ENCODE data around the gene ELP4.
"Not testable (repeated sequence)": the region's sequence is repeated elsewhere in the genome, so short reads cannot be mapped to it uniquely, and the experiment has no call there.

Gene ELP4

DNA sequence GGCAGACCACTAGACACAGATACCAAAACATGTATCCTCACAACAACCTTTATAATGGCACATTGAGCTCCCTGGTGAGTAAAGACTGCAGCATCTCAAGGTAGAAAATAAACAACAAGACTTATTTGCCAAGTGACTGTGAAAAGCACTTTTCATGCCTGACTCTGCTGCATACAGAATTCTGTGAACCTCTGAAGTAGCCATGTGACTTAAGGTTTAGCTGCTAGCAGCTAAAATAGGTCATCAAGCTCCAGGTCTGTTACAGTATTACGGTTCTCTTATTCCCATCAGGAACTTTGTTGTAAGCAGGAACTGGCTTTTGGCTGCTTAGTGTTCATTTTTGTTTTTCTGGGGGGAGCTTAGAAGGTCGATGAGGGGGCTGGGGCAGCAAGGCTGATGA, 162.1 kb downstream of the ELP4 start:
- TF ChIP-seq, protein P1, sequence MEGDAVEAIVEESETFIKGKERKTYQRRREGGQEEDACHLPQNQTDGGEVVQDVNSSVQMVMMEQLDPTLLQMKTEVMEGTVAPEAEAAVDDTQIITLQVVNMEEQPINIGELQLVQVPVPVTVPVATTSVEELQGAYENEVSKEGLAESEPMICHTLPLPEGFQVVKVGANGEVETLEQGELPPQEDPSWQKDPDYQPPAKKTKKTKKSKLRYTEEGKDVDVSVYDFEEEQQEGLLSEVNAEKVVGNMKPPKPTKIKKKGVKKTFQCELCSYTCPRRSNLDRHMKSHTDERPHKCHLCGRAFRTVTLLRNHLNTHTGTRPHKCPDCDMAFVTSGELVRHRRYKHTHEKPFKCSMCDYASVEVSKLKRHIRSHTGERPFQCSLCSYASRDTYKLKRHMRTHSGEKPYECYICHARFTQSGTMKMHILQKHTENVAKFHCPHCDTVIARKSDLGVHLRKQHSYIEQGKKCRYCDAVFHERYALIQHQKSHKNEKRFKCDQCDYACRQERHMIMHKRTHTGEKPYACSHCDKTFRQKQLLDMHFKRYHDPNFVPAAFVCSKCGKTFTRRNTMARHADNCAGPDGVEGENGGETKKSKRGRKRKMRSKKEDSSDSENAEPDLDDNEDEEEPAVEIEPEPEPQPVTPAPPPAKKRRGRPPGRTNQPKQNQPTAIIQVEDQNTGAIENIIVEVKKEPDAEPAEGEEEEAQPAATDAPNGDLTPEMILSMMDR (IDR thresholded peaks at IDR 0.05; ENCODE audit: control insufficient read depth, extremely low read depth, insufficient read depth), result no peak
- H3K4me3 ChIP-seq (ENCODE audit: low read depth, low read length), result no peak overlapping the region
- no peak for DNase-seq (ENCODE audit: low read depth)

GRCh38 chr11:31673108-31673507, 163.5 kb downstream of the ELP4 start:
- DNase-seq (ENCODE audit: low read depth); H3K4me3 ChIP-seq (ENCODE audit: low read depth, low read length): not testable (repeated sequence)

- H3K4me3 ChIP-seq (ENCODE audit: low read depth, low read length), result no peak overlapping the region
- no peak for DNase-seq (ENCODE audit: low read depth)
- TF ChIP-seq, protein P1 (IDR thresholded peaks at IDR 0.05; ENCODE audit: control insufficient read depth, extremely low read depth, insufficient read depth), result no peak
Observed at GRCh38 chr11:31676280-31676982, 166.9 kb downstream of the ELP4 start.

DNA sequence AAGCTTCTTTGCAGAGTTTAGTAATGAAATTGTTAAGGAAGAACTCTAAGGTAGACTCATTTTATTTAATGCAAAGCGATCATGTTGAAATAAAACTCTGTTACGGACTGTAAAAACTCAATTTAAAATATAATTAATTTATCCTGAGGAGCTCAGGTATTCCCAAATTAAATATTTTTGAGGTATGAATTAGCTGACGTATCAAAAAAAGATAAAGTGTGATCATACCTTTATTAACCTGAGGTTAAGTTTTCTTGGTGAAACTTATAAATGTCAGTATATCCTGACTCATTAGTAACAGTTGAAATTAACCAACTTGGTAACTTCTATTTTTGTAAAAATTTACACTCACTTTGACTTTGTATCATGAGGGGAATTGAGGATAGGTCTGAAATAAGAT, 171.2 kb downstream of the ELP4 start:
- TF ChIP-seq, protein P1 (IDR thresholded peaks at IDR 0.05; ENCODE audit: control insufficient read depth, extremely low read depth, insufficient read depth), result no peak
- no peak overlapping the region for H3K4me3 ChIP-seq (ENCODE audit: low read depth, low read length)
- DNase-seq (ENCODE audit: low read depth), result no peak

DNA sequence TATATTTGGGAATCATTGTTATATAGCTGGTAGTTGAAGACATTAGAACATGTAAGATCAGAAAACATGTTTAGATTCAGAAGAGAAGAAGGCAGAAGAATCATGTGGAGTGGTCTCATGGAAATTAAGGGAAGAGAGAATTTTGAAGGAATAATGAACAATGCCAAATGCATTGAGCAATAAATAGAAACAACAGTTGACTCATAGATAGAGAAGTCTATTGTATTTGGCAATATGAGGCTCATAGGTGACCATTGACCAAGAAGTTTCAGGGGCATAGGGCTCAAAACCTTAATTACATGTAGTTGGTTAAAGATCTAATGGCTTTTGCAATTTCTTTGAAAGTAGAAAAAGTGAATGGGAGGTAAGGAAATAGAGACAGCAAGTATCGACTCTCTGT, 177.7 kb downstream of the ELP4 start:
- H3K4me3 ChIP-seq (ENCODE audit: low read depth, low read length), result no peak overlapping the region
- TF ChIP-seq, protein P1 (IDR thresholded peaks at IDR 0.05; ENCODE audit: control insufficient read depth, extremely low read depth, insufficient read depth), result no peak
- DNase-seq (ENCODE audit: low read depth), result no peak

DNA sequence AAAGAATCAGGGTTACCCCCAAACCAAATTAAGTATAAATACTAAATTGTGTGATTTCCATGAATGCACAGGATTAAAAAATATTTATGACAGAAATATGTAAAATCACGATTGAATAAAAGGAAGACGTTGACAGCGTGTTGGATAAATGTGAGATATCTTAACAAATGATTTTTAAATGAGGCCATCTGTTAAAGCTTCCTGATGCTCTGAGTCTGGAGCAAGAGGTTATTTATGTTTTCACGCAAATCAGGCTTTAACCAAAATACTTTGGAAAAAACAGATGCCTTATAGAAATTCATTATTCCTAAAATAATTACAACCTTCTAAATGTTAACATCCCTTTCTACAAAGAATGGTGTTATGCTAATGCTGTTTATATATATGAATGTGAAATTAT, 178.3 kb downstream of the ELP4 start:
- H3K4me3 ChIP-seq (ENCODE audit: low read depth, low read length), result no peak overlapping the region
- DNase-seq (ENCODE audit: low read depth), result no peak
- TF ChIP-seq, protein P1 (IDR thresholded peaks at IDR 0.05; ENCODE audit: control insufficient read depth, extremely low read depth, insufficient read depth), result no peak

- DNase-seq (ENCODE audit: low read depth), result no peak
Observed at GRCh38 chr11:31689559-31689958, 180.0 kb downstream of the ELP4 start.

More at GRCh38 chr11:31689559-31689958, 180.0 kb downstream of the ELP4 start:
- no peak overlapping the region for H3K4me3 ChIP-seq (ENCODE audit: low read depth, low read length)
- TF ChIP-seq, protein P1 (IDR thresholded peaks at IDR 0.05; ENCODE audit: control insufficient read depth, extremely low read depth, insufficient read depth), result no peak
